ENCODE results near the gene TBL3.

DNA sequence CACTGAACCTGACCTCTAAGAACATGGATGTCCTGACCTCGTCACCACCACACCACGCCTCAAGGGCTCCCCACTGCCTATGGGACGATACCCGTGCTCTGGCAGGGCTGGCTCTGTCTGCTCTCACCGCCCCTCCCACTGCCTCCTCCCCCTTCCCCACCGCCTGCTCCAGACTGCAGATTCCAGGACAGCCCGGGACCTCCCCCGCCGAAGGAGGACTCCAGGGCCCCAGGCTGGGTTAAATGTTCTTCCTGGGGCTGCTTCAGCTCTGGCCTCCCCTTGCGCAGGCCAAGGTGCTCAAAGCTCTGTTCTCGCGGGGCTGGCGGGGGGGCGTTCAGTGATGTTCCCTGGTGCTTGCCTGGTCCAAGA, 50.9 kb downstream of the TBL3 start:
- no peak for TF ChIP-seq POLR2A (IDR thresholded peaks at IDR 0.05; ENCODE audit: low read length)
- no peak for TF ChIP-seq GATA1 (IDR thresholded peaks at IDR 0.05; ENCODE audit: low read depth, low read length)

All from erythroblast (primary cell).